CD14-positive monocyte (primary cell): ENCODE data around the gene PI4K2A. TPM values are rescaled to one million over a fixed set of nuclear protein-coding genes. Genes with fewer than 3 reads are reported as not detected.

Source experiments
- DNase-seq, 3 donors: peaks; one replicate each; pipeline ENCODE4 v3.0.0-alpha.2; 2011 to 2022
- H2AFZ ChIP-seq: 2 replicates; pipeline ENCODE4 v1.6.0; 2012; ENCODE audit warnings: mild to moderate bottlenecking, low read depth, low read length, inconsistent platforms; ENCODE audit not compliant: insufficient read depth, poor library complexity, severe bottlenecking
- H3K27ac ChIP-seq, 2 donors: 1 replicate in 1 of 2; 2 replicates in 1 of 2; pipeline ENCODE4 v1.5.1; 2012 to 2013; ENCODE audit warnings: low read length in 2 of 2, control low read depth in 1 of 2, inconsistent platforms in 1 of 2, low read depth in 1 of 2, mild to moderate bottlenecking in 1 of 2
- H3K27me3 ChIP-seq, 2 donors: one replicate each; pipeline versions ENCODE4 v1.6.0 to v1.6.1; 2011 to 2013; ENCODE audit warnings: low read length in 2 of 2; ENCODE audit not compliant: control insufficient read depth in 2 of 2, insufficient read depth in 2 of 2
- H3K36me3 ChIP-seq, 2 donors: replicated peaks in 1 of 2; 1 replicate in 1 of 2; 2 replicates in 1 of 2; pipeline versions ENCODE4 v1.5.1 to v1.6.1; 2012 to 2013; ENCODE audit warnings: low read length in 2 of 2, control low read depth in 1 of 2, inconsistent platforms in 1 of 2, mild to moderate bottlenecking in 1 of 2; ENCODE audit not compliant: insufficient read depth in 2 of 2, control insufficient read depth in 1 of 2
- H3K4me1 ChIP-seq, 2 donors: 1 replicate in 1 of 2; 2 replicates in 1 of 2; pipeline versions ENCODE4 v1.5.1 to v1.6.1; 2012 to 2013; ENCODE audit warnings: low read length in 2 of 2, control low read depth in 1 of 2, inconsistent platforms in 1 of 2, mild to moderate bottlenecking in 1 of 2, moderate library complexity in 1 of 2; ENCODE audit not compliant: insufficient read depth in 2 of 2, control insufficient read depth in 1 of 2
- H3K4me2 ChIP-seq: replicated peaks from 2 replicates; pipeline ENCODE3; 2012; ENCODE audit warnings: low read length, moderate library complexity, mild to moderate bottlenecking; ENCODE audit not compliant: poor library complexity, severe bottlenecking; ENCODE audit errors: extremely low read depth
- H3K4me3 ChIP-seq, 3 experiments: fragments of 200-600 bp in 1 of 3; sonication (generic) in 1 of 3; replicated peaks in 1 of 3; 1 replicate in 2 of 3; 2 replicates in 1 of 3; pipeline ENCODE4 v1.5.1; 2011 to 2013; ENCODE audit warnings: low read length in 3 of 3, mild to moderate bottlenecking in 3 of 3, control low read depth in 2 of 3, low read depth in 2 of 3, inconsistent platforms in 1 of 3, moderate library complexity in 1 of 3
- H3K79me2 ChIP-seq: 2 replicates; pipeline ENCODE4 v1.6.0; 2012; ENCODE audit warnings: mild to moderate bottlenecking, control low read depth, inconsistent platforms, low read length, moderate library complexity; ENCODE audit not compliant: insufficient read depth
- H3K9ac ChIP-seq: 2 replicates; pipeline ENCODE4 v1.6.0; 2017; ENCODE audit warnings: low read length, mild to moderate bottlenecking; ENCODE audit not compliant: insufficient read depth, poor library complexity, severe bottlenecking
- H3K9me3 ChIP-seq, 2 donors: replicated peaks in 1 of 2; 1 replicate in 1 of 2; 2 replicates in 1 of 2; pipeline versions ENCODE4 v1.5.1 to v1.6.1; 2012 to 2013; ENCODE audit warnings: low read length in 2 of 2, control low read depth in 1 of 2; ENCODE audit not compliant: control insufficient read depth in 1 of 2, insufficient read depth in 1 of 2
- H4K20me1 ChIP-seq: 2 replicates; pipeline ENCODE4 v1.6.0; 2012; ENCODE audit warnings: mild to moderate bottlenecking, low read length, control low read depth, moderate library complexity; ENCODE audit not compliant: insufficient read depth
- H3K27ac Mint-ChIP-seq, 7 donors: one replicate each; pipeline ENCODE4 v1.8.0; 2020; ENCODE audit warnings: mild to moderate bottlenecking in 7 of 7, mixed read lengths in 7 of 7, moderate library complexity in 6 of 7, inconsistent platforms in 2 of 7
- H3K27me3 Mint-ChIP-seq, 3 donors: one replicate each; pipeline ENCODE4 v1.8.0; 2021 to 2022; ENCODE audit warnings: low read depth in 3 of 3, mild to moderate bottlenecking in 3 of 3, mixed read lengths in 3 of 3, moderate library complexity in 3 of 3, inconsistent platforms in 1 of 3
- H3K36me3 Mint-ChIP-seq, 2 donors: one replicate each; pipeline ENCODE4 v1.8.0; 2020; ENCODE audit warnings: mixed read lengths in 2 of 2, inconsistent platforms in 1 of 2, mild to moderate bottlenecking in 1 of 2
- H3K4me1 Mint-ChIP-seq: one replicate; pipeline ENCODE4 v1.8.0; 2020; ENCODE audit warnings: mild to moderate bottlenecking, mixed read lengths
- H3K4me3 Mint-ChIP-seq, 2 donors: one replicate each; pipeline ENCODE4 v1.8.0; 2020; ENCODE audit warnings: mild to moderate bottlenecking in 2 of 2, mixed read lengths in 2 of 2, moderate library complexity in 1 of 2
- H3K9me3 Mint-ChIP-seq, 7 donors: one replicate each; pipeline ENCODE4 v1.8.0; 2020 to 2022; ENCODE audit warnings: mixed read lengths in 7 of 7, mild to moderate bottlenecking in 6 of 7, moderate library complexity in 6 of 7, inconsistent platforms in 2 of 7
- WGBS: methylation state at CpG from one replicate; pipeline ENCODE4 v1.1.5; 2013; ENCODE audit warnings: missing lambda C conversion rate; ENCODE audit not compliant: insufficient coverage; 5-methylcytosine and 5-hydroxymethylcytosine counted together
- intact Hi-C, 2 donors: fragments of 100-400 bp; cut with micrococcal nuclease; formaldehyde crosslinking; loops; one replicate each; pipeline versions ENCODE4 v1.15.0 to v1.15.1; 2023
- polyA plus RNA-seq, 3 donors: library from polyadenylated mRNA; depleted of rRNA in 1 of 3; unstranded in 2 of 3; stranded (reverse) in 1 of 3; fragments of 300-500 nt in 2 of 3; fragments of >200 nt in 1 of 3; fragmentation: Illumina TruSeq in 2 of 3; gene quantifications; 1 replicate in 2 of 3; 2 replicates in 1 of 3; pipeline ENCODE4 v1.2.3, GENCODE V29; 2012 to 2021
- TF ChIP-seq, protein P1 (sequence below): fragments of 200-600 bp; IDR thresholded peaks from one replicate; pipeline ENCODE4 v1.8.0; 2022; ENCODE audit warnings: antibody characterized with exemption, mild to moderate bottlenecking

The PI4K2A gene
- polyA plus RNA-seq, 3 donors = 5.8 to 16.4 (median 6.7) TPM

DNA sequence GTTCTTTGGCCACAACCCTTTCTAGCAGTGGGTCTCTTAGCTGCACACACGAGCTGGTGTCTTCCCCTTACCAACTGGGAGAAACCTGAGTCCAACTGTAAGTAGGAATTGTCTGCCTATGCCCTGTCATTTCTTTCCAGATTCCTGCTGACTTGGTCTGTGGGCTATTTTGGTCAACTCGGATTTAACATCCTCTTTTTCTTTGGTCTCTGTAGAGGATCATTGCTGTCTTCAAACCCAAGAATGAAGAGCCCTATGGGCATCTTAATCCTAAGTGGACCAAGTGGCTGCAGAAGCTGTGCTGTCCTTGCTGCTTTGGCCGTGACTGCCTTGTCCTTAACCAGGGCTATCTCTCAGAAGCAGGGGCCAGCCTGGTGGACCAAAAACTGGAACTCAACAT, 10.3 kb downstream of the PI4K2A start:
- Histone ChIP-seq H3K4me2 (no peak overlapping the region), H3K27me3 (no peaks in the 10 kb centered on the region), H3K79me2 (no peaks in the 10 kb centered on the region), H4K20me1 (peaks cover 9% of the 10 kb centered on the region), H3K36me3 (peaks cover 26 to 56% of the 10 kb centered on the region in 2 donors), H3K9ac (no peak overlapping the region), H2AFZ (no peak overlapping the region), H3K9me3 (no peaks in the 10 kb centered on the region), H3K4me3 (no peak overlapping the region), H3K4me1 (peaks cover 42% of the 10 kb centered on the region in 2 donors), H3K27ac (peak overlapping the region; percentile 21 to 25)
- H3K27me3 Mint-ChIP-seq = peaks cover 0 to 1% (median 0%) of the 10 kb centered on the region in 3 donors
- 81% methylated on average over 3 of the region's 3 CpGs for WGBS
- intact Hi-C loops = no loop called here
- TF ChIP-seq, protein P1, sequence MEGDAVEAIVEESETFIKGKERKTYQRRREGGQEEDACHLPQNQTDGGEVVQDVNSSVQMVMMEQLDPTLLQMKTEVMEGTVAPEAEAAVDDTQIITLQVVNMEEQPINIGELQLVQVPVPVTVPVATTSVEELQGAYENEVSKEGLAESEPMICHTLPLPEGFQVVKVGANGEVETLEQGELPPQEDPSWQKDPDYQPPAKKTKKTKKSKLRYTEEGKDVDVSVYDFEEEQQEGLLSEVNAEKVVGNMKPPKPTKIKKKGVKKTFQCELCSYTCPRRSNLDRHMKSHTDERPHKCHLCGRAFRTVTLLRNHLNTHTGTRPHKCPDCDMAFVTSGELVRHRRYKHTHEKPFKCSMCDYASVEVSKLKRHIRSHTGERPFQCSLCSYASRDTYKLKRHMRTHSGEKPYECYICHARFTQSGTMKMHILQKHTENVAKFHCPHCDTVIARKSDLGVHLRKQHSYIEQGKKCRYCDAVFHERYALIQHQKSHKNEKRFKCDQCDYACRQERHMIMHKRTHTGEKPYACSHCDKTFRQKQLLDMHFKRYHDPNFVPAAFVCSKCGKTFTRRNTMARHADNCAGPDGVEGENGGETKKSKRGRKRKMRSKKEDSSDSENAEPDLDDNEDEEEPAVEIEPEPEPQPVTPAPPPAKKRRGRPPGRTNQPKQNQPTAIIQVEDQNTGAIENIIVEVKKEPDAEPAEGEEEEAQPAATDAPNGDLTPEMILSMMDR = no peak
- DNase-seq = no peak
- peaks cover 49% of the 10 kb centered on the region for H3K4me1 Mint-ChIP-seq
- H3K27ac Mint-ChIP-seq = peak overlapping the region in 4 of 7 donors; percentile 33 to 84 (median 56)
- no peak overlapping the region for H3K4me3 Mint-ChIP-seq
- H3K36me3 Mint-ChIP-seq = peaks cover 53 to 54% of the 10 kb centered on the region in 2 donors
- H3K9me3 Mint-ChIP-seq = no peaks in the 10 kb centered on the region

DNA sequence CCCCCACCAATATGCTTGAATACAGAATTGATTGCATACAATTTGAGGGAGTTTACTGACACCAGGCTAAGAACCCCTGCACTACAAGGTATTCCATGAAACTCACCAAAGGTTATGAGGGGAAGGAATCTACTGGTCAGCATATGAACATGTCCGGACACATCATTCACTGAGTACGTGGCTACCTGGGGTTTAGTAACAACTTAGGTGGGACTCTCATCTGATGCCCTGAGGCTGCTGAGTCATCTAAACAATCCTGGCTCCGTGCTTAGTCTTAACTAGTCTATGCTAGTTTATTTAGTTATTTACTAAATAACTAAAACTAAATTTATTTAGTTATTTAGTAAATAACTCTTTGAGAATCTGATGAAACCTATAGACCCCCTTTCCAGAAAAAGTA, 11.3 kb downstream of the PI4K2A start:
- intact Hi-C loops = no loop called here

More for the DNA sequence above, 11.3 kb downstream of the PI4K2A start:
- Histone ChIP-seq H2AFZ (no peak overlapping the region), H3K9ac (no peak overlapping the region), H3K9me3 (no peaks in the 10 kb centered on the region), H3K27ac (no peak overlapping the region), H4K20me1 (peaks cover 9% of the 10 kb centered on the region), H3K4me2 (no peak overlapping the region), H3K79me2 (no peaks in the 10 kb centered on the region), H3K36me3 (peaks cover 27 to 60% of the 10 kb centered on the region in 2 donors), H3K27me3 (no peaks in the 10 kb centered on the region), H3K4me3 (no peak overlapping the region), H3K4me1 (peaks cover 42 to 45% of the 10 kb centered on the region in 2 donors)
- 100% methylated on average over 1 of the region's 3 CpGs for WGBS
- H3K27ac Mint-ChIP-seq = peak overlapping the region in 1 of 7 donors; percentile 54
- TF ChIP-seq, protein P1 = no peak
- H3K4me1 Mint-ChIP-seq = peaks cover 51% of the 10 kb centered on the region
- no peak overlapping the region for H3K4me3 Mint-ChIP-seq
- peaks cover 57 to 58% of the 10 kb centered on the region in 2 donors for H3K36me3 Mint-ChIP-seq
- no peaks in the 10 kb centered on the region for H3K9me3 Mint-ChIP-seq
- peaks cover 0 to 1% (median 0%) of the 10 kb centered on the region in 3 donors for H3K27me3 Mint-ChIP-seq
- DNase-seq = no peak
